ENCODE results near the gene EFCAB11. TPM values are rescaled to one million over a fixed set of nuclear protein-coding genes. Genes with fewer than 3 reads are reported as not detected.

The EFCAB11 gene
- total RNA-seq, 3 donors from 2014 or later = 6.4 to 13.6 (median 6.9) TPM

- no peak for DNase-seq (ENCODE audit: low spot score in 2 of 2)
- Histone ChIP-seq H3K27me3 (no peaks in the 10 kb centered on the region), H3K4me1 (no peaks in the 10 kb centered on the region), H3K27ac (no peak overlapping the region), H3K9me3 (no peaks in the 10 kb centered on the region), H3K4me3 (no peak overlapping the region), H3K36me3 (no peaks in the 10 kb centered on the region)
- intact Hi-C loops (cut with DNase I; ENCODE audit: low total_unique reads) = no loop called here
- TF ChIP-seq POLR2AphosphoS5 (IDR thresholded peaks at IDR 0.05) (no peak), CTCF (IDR thresholded peaks at IDR 0.05) (no peak), POLR2A (IDR thresholded peaks at IDR 0.05) (no peak)
These were observed 207.4 kb downstream of the EFCAB11 start for GRCh38 chr14:89747126-89747525.

GRCh38 chr14:89746654-89747053 is 207.9 kb downstream of the EFCAB11 start:
- no peaks in the 10 kb centered on the region for H3K4me1 ChIP-seq
- no peak for TF ChIP-seq POLR2AphosphoS5 (IDR thresholded peaks at IDR 0.05)
- TF ChIP-seq POLR2A (IDR thresholded peaks at IDR 0.05) = no peak
- TF ChIP-seq CTCF (IDR thresholded peaks at IDR 0.05) = no peak
- H3K27me3 ChIP-seq = no peaks in the 10 kb centered on the region
- no peak overlapping the region for H3K4me3 ChIP-seq
- H3K27ac ChIP-seq = no peak overlapping the region
- no peak for DNase-seq (ENCODE audit: low spot score in 2 of 2)
- H3K36me3 ChIP-seq = no peaks in the 10 kb centered on the region
- intact Hi-C loops (cut with DNase I; ENCODE audit: low total_unique reads) = no loop called here
- no peaks in the 10 kb centered on the region for H3K9me3 ChIP-seq

GRCh38 chr14:89746135-89746534 is 208.4 kb downstream of the EFCAB11 start:
- Histone ChIP-seq H3K36me3 (no peaks in the 10 kb centered on the region), H3K27ac (no peak overlapping the region), H3K27me3 (no peaks in the 10 kb centered on the region), H3K4me1 (no peaks in the 10 kb centered on the region), H3K9me3 (no peaks in the 10 kb centered on the region), H3K4me3 (no peak overlapping the region)
- DNase-seq (ENCODE audit: low spot score in 2 of 2) = no peak
- TF ChIP-seq CTCF (IDR thresholded peaks at IDR 0.05) (no peak), POLR2A (IDR thresholded peaks at IDR 0.05) (no peak), POLR2AphosphoS5 (IDR thresholded peaks at IDR 0.05) (no peak)
- intact Hi-C loops (cut with DNase I; ENCODE audit: low total_unique reads) = no loop called here

Other genes starting within 250 kb of the EFCAB11 start
- gene TDP1, start 1.2 kb upstream of the EFCAB11 start, total RNA-seq = 10 to 100 TPM in 2 of 3 donors, 1 to 10 TPM in 1; 9.6 to 29.9 (median 16.7) TPM
- under 1 TPM; 0.16 to 0.66 (median 0.59) TPM for gene KCNK13, start 107.3 kb upstream of the EFCAB11 start, total RNA-seq

Measured in breast epithelium (tissue), 4 donors.